H1 (cell line): ENCODE measurements around the gene ZRANB3.

Experiments used
- CTCF ChIP-seq, 3 experiments: IDR thresholded peaks; 1 replicate in 2 of 3; 2 replicates in 1 of 3; pipeline versions ENCODE4 v1.5.1 to v1.6.1; 2011; ENCODE audit warnings: low read length in 3 of 3, mild to moderate bottlenecking in 3 of 3, inconsistent platforms in 2 of 3, low read depth in 1 of 3, moderate library complexity in 1 of 3; ENCODE audit not compliant: insufficient read depth in 1 of 3; ENCODE audit errors: control extremely low read depth in 1 of 3
- EZH2 ChIP-seq: fragments of 200-600 bp; sonication (generic); IDR thresholded peaks from 2 replicates; pipeline ENCODE4 v1.7.1; 2012; ENCODE audit warnings: low read depth, mild to moderate bottlenecking, moderate library complexity, low read length, inconsistent platforms; ENCODE audit not compliant: severe bottlenecking
- HDAC2 ChIP-seq, 2 experiments: fragments of 300-600 bp in 1 of 2; sonication (generic) in 1 of 2; IDR thresholded peaks; 2 replicates each; pipeline ENCODE4 v1.6.1; 2011 to 2012; ENCODE audit warnings: low read depth in 2 of 2, low read length in 2 of 2, mild to moderate bottlenecking in 2 of 2, moderate library complexity in 2 of 2, borderline replicate concordance in 1 of 2, inconsistent platforms in 1 of 2
- POLR2A ChIP-seq, 2 experiments: IDR thresholded peaks; 1 replicate in 1 of 2; 2 replicates in 1 of 2; pipeline ENCODE4 v1.6.1; 2011; ENCODE audit warnings: low read depth in 2 of 2, low read length in 2 of 2, mild to moderate bottlenecking in 2 of 2; ENCODE audit errors: control extremely low read depth in 1 of 2
- RNF2 ChIP-seq: fragments of 200-900, 300-1000 bp; sonication (generic); IDR thresholded peaks from 2 replicates; pipeline ENCODE4 v1.7.1; 2016; ENCODE audit warnings: borderline replicate concordance, low read depth, mild to moderate bottlenecking, antibody characterized with exemption, low read length; ENCODE audit not compliant: poor library complexity, severe bottlenecking; ENCODE audit errors: missing control alignments
- ZNF274 ChIP-seq: IDR thresholded peaks from 2 replicates; pipeline ENCODE4 v1.7.0; 2012; ENCODE audit warnings: low read length, borderline replicate concordance; ENCODE audit errors: extremely low read depth

GRCh38 chr2:135255208-135255607 lies 275.8 kb downstream of the ZRANB3 start:
- TF ChIP-seq POLR2A (IDR thresholded peaks at IDR 0.05; ENCODE audit: control extremely low read depth in 1 of 2, low read depth in 2 of 2, low read length in 2 of 2) (no peak), EZH2 (no peak), CTCF (IDR thresholded peaks at IDR 0.05; ENCODE audit: control extremely low read depth in 1 of 3, insufficient read depth in 1 of 3, low read depth in 1 of 3, low read length in 3 of 3) (no peak), ZNF274 (no peak), HDAC2 (IDR thresholded peaks at IDR 0.05; ENCODE audit: borderline replicate concordance in 1 of 2, low read depth in 2 of 2, low read length in 2 of 2) (no peak), RNF2 (no peak)
